HG03432 (cell line): ENCODE measurements around the gene THADA.
"Not testable (repeated sequence)": the region's sequence is repeated elsewhere in the genome, so short reads cannot be mapped to it uniquely, and the experiment has no call there.

Experiments used
- ATAC-seq: cut with Tn5 transposase; IDR thresholded peaks from one replicate; pipeline ENCODE4 v1.9.1; 2021; ENCODE audit warnings: mild to moderate bottlenecking, moderate library complexity; ENCODE audit not compliant: unreplicated experiment

The THADA gene

DNA sequence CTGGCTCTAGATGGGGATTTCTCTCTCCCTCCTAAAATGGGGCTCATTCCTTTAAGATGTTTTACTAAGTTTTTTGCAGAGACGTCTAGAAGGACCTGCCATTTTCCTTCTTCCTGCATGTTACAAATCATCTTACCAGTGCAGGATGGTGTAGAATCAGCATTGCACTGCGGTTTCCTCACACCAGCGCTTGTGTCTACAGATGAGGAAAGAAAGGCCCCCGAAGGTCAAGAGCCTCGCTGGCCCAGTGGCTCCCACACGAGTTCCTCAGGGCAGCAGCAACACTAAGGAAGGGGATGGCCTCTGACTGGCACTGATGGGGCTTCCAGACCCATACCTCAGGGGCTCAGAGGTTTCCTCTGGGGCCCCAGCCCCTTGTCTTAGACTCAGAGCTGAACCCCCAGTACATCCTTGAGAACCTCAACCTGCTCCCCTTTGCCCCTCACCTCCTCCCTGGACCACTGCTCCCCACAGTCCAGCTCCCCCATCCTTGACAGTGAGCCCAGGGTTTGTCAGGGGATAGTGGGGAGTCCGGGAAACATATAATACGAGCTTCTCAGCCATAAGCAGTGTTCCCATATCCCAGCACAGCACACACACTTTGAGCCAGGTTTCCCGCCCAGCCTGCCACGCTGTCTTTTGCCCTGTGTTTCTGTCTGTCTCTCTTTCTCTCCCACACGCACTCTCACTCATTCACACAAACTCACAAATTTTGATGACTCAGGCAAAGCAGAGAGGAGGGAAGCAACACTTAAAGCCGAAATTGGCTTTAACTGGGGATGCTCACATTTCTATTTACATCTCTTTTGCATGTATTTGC lies 398.9 kb downstream of the THADA start:
- no peak for ATAC-seq

DNA sequence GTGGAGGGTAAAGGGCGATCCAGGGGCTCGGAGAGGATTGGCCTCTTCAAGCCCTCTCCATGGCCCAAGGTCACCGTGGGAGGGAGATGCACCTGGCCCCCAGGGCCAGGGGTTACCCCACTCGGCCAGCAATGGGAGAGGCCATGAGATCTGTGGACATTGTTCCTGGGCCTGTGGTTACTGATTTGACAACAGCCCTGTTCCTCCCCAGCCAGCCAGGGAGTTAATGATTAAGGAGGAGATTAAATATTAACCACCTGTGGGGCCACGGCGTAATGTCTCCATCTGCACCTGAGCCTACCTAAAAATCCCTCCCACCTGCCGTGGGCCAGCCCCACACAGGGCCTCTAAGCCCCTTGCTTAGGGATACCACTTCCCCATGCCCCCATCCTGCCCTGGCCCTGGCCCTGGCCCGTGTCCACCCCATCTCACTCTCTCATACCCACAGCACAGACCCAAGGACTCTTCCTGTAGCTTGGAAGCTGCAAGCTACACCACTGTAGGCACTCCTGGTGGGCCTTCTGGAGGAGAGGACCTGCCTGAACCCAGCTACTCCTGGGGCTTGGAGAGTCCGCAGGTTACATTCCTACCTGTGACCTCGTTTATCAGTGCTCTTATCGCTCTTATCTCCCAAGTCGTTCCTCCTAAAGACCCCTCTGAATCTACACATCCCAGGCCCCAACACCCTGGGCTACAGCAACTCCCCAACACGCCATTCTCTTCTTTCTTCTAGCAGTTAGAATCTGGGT lies 401.5 kb downstream of the THADA start:
- peak; percentile 65 for ATAC-seq

DNA sequence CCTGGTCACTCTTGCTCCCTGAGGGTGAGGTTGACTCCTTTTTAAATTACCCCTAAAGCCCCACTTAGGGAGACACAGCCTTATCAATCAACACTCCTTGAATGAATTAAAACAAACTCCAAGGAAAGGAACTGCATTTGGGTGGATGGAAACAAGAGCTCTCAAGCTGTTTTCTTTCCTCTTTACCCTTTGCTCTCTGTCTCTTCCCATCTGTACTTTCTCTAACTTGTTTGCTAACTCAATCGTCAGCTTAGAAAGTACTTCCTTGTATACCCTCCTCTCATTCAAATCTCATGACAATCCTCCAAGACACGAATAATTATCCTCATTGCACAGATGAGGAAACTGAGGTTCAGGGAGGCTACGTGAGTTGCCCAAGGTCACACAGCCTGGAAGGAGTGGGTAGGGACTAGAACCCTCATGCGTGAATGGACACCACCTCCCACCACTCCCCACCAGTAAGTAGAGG lies 402.2 kb downstream of the THADA start:
- no peak for ATAC-seq

DNA sequence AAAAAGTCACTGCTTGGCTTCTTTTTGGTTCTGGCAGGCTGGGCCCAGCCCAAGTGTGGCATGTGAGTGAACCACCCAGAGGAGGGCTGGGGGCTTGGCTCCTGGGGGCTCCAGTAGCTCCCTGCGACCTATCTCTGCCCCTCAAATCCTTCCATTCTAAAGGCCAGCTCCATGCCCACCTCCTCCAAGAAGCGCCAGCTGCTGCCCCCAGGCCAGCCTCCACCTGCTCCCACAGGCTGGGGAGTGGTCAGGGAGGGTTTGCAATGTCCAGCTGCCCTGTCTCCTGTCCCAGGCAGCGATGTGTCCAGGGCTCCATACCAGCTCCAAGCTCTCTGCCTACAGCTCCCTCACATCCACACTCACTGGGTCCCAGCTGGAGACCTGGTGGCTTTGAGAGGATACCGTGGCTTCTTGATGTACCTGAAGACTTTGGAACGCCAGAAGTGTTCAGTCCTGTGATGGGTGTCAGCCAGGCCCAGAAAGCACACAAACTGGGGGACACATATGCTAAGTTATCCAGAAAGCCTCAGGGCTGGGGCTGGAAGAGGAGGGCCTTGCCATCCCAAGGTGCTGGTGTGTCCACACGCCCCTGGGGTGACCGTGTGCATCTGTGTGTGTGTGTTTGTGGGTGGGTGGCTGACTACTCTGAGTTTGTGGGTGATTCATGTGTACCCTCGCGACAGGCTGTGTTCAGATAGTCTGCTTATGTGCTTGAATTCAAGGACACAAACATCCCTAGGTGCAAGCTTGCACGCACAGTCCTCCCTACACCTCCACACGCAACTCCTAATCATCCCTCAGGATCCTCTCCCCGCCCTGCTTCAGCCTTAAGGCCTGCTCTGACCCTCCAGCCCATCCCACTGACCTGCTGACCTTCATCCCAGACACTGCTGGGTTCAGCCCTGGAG lies 402.8 kb downstream of the THADA start:
- ATAC-seq: no peak

DNA sequence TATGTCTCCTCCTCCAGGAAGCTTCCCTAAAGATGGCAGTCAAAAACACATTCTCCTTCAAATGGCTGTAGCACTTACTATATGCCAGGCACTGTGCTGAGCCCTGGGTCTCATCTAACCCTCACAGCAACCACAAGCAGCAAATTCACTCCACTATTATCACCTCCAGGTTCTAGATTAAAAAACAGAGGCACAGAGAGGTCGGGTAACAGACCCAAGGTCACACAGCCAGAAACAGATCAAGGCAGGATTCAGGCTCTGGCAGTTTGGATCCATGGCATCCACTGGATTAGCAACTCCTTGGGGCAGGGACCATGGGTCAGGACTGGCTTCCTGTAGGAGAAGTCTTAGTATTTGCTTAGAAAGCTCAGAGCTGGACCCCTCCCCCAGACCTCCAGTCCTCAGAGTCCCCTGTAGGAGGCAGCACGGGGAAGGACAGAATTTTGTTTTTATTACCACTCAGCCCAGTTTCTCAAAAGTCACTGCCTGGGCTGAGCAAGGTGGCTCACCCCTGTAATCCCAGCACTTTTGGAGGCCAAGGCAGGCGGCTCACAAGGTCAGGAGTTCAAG lies 403.8 kb downstream of the THADA start:
- no peak for ATAC-seq

DNA sequence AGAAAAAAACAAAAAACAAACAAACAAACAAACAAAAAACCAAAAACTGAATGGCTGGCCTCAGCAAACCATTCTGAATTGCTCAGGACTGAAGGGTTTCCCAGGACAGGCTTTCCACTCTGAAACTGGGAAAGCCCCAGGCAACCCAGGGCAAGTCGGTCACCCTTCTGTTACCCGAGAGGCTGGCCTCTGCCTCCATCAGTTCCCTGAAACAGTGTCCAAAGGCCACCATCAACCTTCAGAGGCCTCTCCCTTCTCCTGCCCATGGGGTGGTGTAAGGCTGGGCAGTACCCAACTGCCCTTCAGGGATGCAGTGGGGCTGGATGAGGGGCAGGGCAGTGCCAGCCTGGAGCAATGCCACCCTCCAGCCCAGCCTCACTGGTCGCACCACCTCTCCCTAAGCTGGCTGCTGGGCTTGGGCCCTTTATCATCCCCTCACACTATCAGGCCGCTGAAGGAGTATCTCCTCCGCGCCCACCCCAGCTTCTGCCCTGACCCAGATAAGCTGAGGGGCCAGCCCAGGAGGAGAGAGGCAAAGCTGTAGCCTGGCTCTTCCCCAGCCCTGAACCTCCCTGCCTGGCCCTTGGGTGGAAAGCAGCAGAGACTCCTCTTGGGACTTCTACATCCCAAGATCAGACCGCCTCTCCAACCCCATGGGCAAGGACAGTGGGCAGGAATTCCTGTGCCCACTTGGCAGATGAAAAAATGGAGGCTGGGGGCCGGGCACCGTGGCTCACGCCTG lies 405.4 kb downstream of the THADA start:
- no peak for ATAC-seq

DNA sequence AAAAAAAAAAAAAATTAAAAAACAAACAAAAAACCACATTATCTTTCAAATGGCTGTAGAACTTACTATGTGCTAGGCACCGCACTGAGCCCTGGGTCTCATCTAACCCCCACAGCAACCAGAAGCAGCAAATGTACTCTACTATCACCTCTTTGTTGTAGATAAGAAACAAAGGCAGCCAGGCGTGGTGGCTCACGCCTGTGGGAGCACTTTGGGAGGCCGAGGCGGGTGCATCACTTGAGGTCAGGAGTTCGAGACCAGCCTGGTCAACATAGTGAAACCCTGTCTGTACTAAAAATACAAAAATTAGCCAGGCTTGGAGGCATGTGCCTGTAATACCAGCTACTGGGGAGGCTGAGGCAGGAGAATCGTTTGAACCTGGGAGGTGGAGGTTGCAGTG lies 406.0 kb downstream of the THADA start:
- ATAC-seq: not testable (repeated sequence)

DNA sequence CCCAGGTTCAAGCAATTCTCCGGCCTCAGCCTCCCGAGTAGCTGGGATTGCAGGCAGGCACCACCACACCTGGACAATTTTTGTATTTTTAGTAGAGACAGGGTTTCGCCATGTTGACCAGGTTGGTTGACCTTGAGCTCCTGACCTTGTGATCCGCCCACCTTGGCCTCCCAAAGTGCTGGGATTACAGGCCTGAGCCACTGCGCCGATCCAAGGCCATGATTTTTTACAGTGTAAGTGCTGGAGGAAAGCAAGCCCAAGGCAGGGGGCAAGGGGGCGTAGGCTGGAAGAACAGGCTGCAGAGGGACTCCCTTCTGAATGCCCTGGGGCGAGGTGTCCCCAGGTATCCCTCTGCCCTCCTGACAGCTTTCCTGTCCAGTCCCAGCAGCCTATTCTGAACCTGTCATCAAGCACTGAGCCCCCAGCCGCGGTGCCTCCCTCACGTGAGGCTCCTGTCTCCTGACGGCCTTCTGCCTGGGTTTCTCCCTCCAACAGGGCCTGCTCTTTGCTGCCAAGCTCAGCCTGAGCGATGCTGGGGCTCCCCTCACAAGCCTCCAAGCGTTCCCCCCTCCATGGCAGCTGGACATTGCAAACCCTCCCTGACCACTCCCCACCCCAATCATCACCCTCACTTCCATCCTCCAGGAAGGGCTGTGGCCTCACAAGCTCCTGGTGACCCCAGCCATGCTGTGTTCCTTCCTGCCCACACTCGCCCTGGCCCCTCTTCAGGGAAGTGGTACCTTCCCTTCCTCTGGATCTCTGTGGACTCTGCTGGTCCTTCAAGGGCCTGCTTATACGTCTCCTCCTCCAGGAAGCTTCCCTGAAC lies 407.1 kb downstream of the THADA start:
- ATAC-seq: no peak

DNA sequence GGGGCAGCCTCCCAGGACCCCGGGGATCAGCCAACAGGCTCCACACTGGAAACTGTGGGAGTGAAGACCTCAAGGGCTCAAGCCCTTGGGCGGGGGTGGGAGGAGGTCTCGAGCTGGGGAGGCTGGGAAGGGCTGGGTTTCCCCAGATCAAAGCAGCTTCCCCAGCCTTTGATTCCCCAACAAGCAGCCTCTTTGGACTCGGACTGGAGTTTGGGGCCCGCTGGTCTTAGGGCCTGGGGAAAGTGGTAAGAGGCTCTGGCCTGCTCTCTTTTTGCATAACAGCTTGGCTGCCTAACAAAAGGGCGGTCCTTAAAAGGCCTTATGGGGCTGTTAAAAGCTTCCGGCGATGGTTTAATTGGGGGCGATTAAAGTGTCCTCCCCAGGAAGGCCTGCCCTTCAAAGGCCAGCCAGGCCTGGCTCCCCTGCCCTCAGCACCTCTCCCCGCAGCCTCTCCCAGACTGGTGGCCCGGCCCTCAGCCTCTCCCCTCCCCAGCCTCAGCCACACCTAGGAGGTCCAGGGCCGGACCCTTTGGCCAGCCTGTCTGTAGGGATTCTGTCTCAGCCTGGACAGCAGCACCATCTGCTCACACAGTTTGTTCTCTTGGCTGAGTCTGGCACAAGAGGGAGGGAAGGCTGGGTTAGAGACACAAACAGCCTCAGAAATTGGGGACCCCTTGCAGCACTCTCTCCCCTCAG lies 409.0 kb downstream of the THADA start:
- no peak for ATAC-seq

DNA sequence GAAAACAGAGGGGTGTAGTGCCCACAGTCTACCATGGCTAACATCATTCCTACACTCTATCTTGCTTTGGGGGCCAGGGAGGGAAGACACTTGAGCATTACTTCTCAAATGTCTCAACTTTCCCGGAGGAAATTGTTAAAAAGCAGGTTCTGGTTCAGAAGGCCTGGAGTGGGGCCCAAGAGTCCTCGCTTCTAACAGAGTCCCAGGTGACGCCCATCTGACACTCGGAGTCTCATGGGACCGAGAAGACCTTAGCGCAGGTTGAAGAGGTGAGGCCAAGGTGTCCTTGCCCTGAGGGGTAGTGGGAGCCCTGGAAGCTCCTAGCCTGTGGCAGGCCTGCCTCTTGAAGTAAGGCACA lies 409.5 kb downstream of the THADA start:
- ATAC-seq: no peak

DNA sequence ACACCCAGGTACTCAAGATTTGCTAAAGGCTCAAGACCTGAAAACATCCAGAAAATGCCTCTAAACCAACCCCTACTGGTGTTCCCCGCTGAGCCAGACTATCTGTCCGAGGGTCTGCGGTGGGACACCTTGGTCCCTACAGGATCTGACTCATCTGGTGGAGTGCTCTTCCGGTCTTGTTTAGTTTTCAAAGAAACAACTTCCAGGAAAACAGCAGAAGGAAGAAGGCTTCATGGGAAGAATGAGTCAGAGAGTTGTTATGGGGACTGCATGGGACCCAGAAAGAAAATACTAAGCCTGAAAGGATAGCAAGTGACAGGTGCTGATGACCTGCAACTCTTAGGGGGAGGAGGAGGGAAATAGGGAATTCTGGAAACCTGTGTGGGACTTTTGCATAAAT lies 410.7 kb downstream of the THADA start:
- no peak for ATAC-seq

DNA sequence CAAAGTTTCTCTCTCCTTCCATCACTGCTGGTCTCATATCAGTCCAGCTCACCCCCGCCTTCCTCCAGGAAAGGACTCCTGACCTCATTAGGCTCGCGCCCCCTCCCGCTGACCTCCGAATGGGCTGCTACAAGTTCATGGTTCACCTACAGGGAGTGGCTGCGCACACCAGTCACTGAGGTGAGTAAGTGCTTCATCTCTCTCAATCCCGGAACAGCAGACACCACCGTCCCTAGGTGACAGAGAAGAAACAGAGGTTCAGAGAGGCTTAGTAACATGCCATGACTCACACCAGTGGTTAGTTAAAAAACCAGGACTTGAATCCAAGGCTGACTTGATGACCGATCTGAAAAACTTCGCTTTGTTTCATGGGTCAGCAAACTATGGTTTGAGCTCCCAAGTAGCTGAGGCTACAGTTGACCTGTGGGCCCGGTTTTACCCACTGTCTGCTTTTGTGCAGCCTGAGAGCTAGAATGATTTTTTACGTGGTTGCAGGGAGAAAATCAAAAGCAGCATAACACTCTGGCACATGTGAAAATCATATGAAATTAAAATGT lies 411.4 kb downstream of the THADA start:
- no peak for ATAC-seq

DNA sequence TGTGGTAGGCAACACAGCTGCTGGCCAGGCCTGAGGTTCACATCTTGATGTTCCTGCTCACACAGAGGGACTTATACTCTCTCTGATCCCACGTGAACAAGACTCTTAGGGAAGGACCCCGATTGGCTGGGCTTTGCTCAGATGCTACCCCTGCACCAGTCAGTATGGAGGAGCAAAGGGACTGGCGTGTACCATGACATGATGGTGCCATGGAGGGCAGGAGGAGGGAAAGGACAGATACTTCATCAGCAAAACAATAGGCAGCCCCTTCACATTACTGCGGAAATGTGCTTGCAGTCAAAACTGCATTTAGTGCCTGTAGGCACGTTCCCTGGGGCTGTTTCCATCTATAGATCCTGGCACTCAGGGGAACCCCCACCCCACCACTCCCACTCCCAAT lies 412.1 kb downstream of the THADA start:
- ATAC-seq: no peak

DNA sequence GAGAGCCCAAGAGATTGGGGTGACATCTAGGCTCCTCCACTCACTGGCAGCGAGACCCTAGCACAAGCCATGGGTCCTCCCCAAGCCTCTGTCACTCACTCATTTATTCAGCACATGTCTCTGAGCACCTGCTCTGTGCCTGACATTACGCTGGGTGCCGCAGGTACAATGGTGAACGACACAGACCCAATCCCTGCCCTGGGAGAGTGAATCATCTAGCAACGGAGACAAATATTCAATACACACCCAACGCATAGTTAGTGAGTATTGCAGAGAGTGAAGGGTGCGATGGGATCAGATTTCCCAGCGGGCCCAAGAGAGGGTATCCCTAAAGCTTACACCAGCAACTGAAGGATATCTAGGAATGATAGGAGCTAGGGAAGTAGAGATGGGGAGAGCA lies 414.9 kb downstream of the THADA start:
- ATAC-seq: no peak
